H9 (cell line): Measurements from ENCODE around the gene GPR108. TPM values are rescaled to one million over a fixed set of nuclear protein-coding genes. Genes with fewer than 3 reads are reported as not detected.

ENCODE experiments used
- DNase-seq: peaks from one replicate; pipeline ENCODE4 v3.0.0-alpha.2; 2017
- H2AFZ ChIP-seq: one replicate; pipeline ENCODE4 v1.6.1; 2013; ENCODE audit warnings: mild to moderate bottlenecking, low read length, control low read depth, moderate library complexity
- H2AK5ac ChIP-seq: 2 replicates; pipeline ENCODE4 v1.6.1; 2013; ENCODE audit warnings: low read length, control low read depth, mixed read lengths; ENCODE audit not compliant: insufficient read length
- H2BK120ac ChIP-seq: one replicate; pipeline ENCODE4 v1.6.1; 2013; ENCODE audit warnings: low read depth, mild to moderate bottlenecking, low read length, control low read depth, inconsistent platforms; ENCODE audit not compliant: poor library complexity, severe bottlenecking
- H2BK12ac ChIP-seq: 2 replicates; pipeline ENCODE4 v1.6.1; 2013; ENCODE audit warnings: low read length, control low read depth, mixed read lengths, low read depth; ENCODE audit not compliant: insufficient read length
- H2BK15ac ChIP-seq: 2 replicates; pipeline ENCODE4 v1.6.1; 2013; ENCODE audit warnings: low read depth, low read length, control low read depth
- H2BK20ac ChIP-seq: one replicate; pipeline ENCODE4 v1.6.1; 2013; ENCODE audit warnings: low read depth, mild to moderate bottlenecking, low read length, control low read depth, inconsistent platforms; ENCODE audit not compliant: poor library complexity, severe bottlenecking
- H2BK5ac ChIP-seq: 2 replicates; pipeline ENCODE4 v1.6.1; 2013; ENCODE audit warnings: low read length, control low read depth, mixed read lengths; ENCODE audit not compliant: insufficient read length
- H3K14ac ChIP-seq: 2 replicates; pipeline ENCODE4 v1.6.1; 2013; ENCODE audit warnings: low read length, control low read depth; ENCODE audit not compliant: insufficient read depth
- H3K18ac ChIP-seq: 2 replicates; pipeline ENCODE4 v1.6.1; 2013; ENCODE audit warnings: low read depth, mild to moderate bottlenecking, mixed read lengths, low read length, control low read depth; ENCODE audit not compliant: insufficient read length
- H3K23ac ChIP-seq: 2 replicates; pipeline ENCODE4 v1.6.1; 2013; ENCODE audit warnings: low read length, control low read depth, mixed read lengths, low read depth; ENCODE audit not compliant: insufficient read length
- H3K23me2 ChIP-seq: 2 replicates; pipeline ENCODE4 v1.6.1; 2013; ENCODE audit warnings: low read depth, mild to moderate bottlenecking, mixed read lengths, low read length, control low read depth; ENCODE audit not compliant: insufficient read length, poor library complexity, severe bottlenecking
- H3K27ac ChIP-seq: 2 replicates; pipeline ENCODE4 v1.5.1; 2013; ENCODE audit warnings: low read length, control low read depth, mixed read lengths, low read depth; ENCODE audit not compliant: insufficient read length
- H3K27me3 ChIP-seq: 2 replicates; pipeline ENCODE4 v1.6.1; 2013; ENCODE audit warnings: low read length, control low read depth, inconsistent platforms; ENCODE audit not compliant: insufficient read depth
- H3K4ac ChIP-seq: 2 replicates; pipeline ENCODE4 v1.6.1; 2013; ENCODE audit warnings: low read depth, mild to moderate bottlenecking, control low read depth, inconsistent platforms, low read length, moderate library complexity
- H3K4me1 ChIP-seq: 2 replicates; pipeline ENCODE4 v1.6.1; 2013; ENCODE audit warnings: low read length, control low read depth, inconsistent platforms; ENCODE audit not compliant: insufficient read depth
- H3K4me2 ChIP-seq: 2 replicates; pipeline ENCODE4 v1.6.1; 2013; ENCODE audit warnings: low read length, control low read depth, mixed read lengths; ENCODE audit not compliant: insufficient read length, insufficient read depth
- H3K56ac ChIP-seq: 2 replicates; pipeline ENCODE4 v1.6.1; 2013; ENCODE audit warnings: low read depth, mild to moderate bottlenecking, mixed read lengths, low read length, control low read depth; ENCODE audit not compliant: insufficient read length
- H3K79me1 ChIP-seq: 2 replicates; pipeline ENCODE4 v1.6.1; 2013; ENCODE audit warnings: low read depth, mild to moderate bottlenecking, moderate library complexity, low read length, control low read depth, inconsistent platforms; ENCODE audit not compliant: insufficient read depth, poor library complexity, severe bottlenecking
- H3K79me2 ChIP-seq: 2 replicates; pipeline ENCODE4 v1.6.1; 2013; ENCODE audit warnings: low read length, control low read depth, inconsistent platforms; ENCODE audit not compliant: insufficient read depth
- H3K9ac ChIP-seq: 2 replicates; pipeline ENCODE4 v1.6.1; 2013; ENCODE audit warnings: low read length, control low read depth, mixed read lengths; ENCODE audit not compliant: insufficient read length; ENCODE audit errors: extremely low read depth
- H3K9me3 ChIP-seq: one replicate; pipeline ENCODE4 v1.6.1; 2013; ENCODE audit warnings: low read depth, low read length, inconsistent platforms; ENCODE audit not compliant: control insufficient read depth
- H3T11ph ChIP-seq: one replicate; pipeline ENCODE4 v1.6.1; 2013; ENCODE audit warnings: mild to moderate bottlenecking, low read length, control low read depth, inconsistent platforms
- H4K20me1 ChIP-seq: one replicate; pipeline ENCODE4 v1.6.1; 2013; ENCODE audit not compliant: control insufficient read depth, insufficient read length, insufficient read depth
- H4K5ac ChIP-seq: 2 replicates; pipeline ENCODE4 v1.6.1; 2013; ENCODE audit warnings: low read depth, mild to moderate bottlenecking, mixed read lengths, low read length, control low read depth; ENCODE audit not compliant: insufficient read length
- H4K8ac ChIP-seq: replicated peaks from 2 replicates; pipeline ENCODE4 v1.6.1; 2013; ENCODE audit warnings: low read length, control low read depth, mixed read lengths, low read depth; ENCODE audit not compliant: insufficient read length
- H4K91ac ChIP-seq: 2 replicates; pipeline ENCODE4 v1.6.1; 2013; ENCODE audit warnings: low read depth, mild to moderate bottlenecking, moderate library complexity, mixed read lengths, low read length, control low read depth; ENCODE audit not compliant: insufficient read length
- H3K27ac Mint-ChIP-seq, 3 experiments: 2 replicates in 2 of 3; 3 replicates in 1 of 3; pipeline ENCODE4 v1.8.0; 2020 to 2021; ENCODE audit warnings: mixed read lengths in 3 of 3, mild to moderate bottlenecking in 1 of 3, moderate library complexity in 1 of 3
- H3K27me3 Mint-ChIP-seq: 2 replicates; pipeline ENCODE4 v1.8.0; 2021; ENCODE audit warnings: low read depth, mild to moderate bottlenecking, moderate library complexity, mixed read lengths
- H3K36me3 Mint-ChIP-seq, 3 experiments: 2 replicates in 2 of 3; 3 replicates in 1 of 3; pipeline ENCODE4 v1.8.0; 2020 to 2021; ENCODE audit warnings: low read depth in 3 of 3, mixed read lengths in 3 of 3; ENCODE audit not compliant: insufficient read depth in 1 of 3
- H3K4me1 Mint-ChIP-seq, 2 experiments: 2 replicates each; pipeline ENCODE4 v1.8.0; 2020; ENCODE audit warnings: mixed read lengths in 2 of 2
- H3K4me3 Mint-ChIP-seq, 2 experiments: 2 replicates in 1 of 2; 3 replicates in 1 of 2; pipeline ENCODE4 v1.8.0; 2020 to 2021; ENCODE audit warnings: mild to moderate bottlenecking in 2 of 2, mixed read lengths in 2 of 2, moderate library complexity in 1 of 2
- H3K9me3 Mint-ChIP-seq, 2 experiments: 2 replicates in 1 of 2; 3 replicates in 1 of 2; pipeline ENCODE4 v1.8.0; 2020; ENCODE audit warnings: mild to moderate bottlenecking in 2 of 2, mixed read lengths in 2 of 2, moderate library complexity in 1 of 2
- CTCF ChIP-seq: fragments of 200-600 bp; sonication (generic); conservative IDR thresholded peaks from 3 replicates; pipeline ENCODE4 v1.8.0; 2021; ENCODE audit warnings: antibody characterized with exemption, mild to moderate bottlenecking
- WGBS: extraction: QIAGEN DNeasy Blood & Tissue Kit; methylation state at CpG from one replicate; pipeline ENCODE4 v1.1.7; 2013; ENCODE audit warnings: missing lambda C conversion rate, low lambda C conversion rate, mixed read lengths; ENCODE audit not compliant: insufficient read length; ENCODE audit errors: extremely low coverage; 5-methylcytosine and 5-hydroxymethylcytosine counted together
- total RNA-seq: library from RNA; stranded (reverse); gene quantifications from 2 replicates; pipeline ENCODE4 v1.2.1, GENCODE V29; 2021

GPR108 gene
- total RNA-seq, 1 experiment from 2014 or later = 38.2 TPM

GRCh38 chr19:6743714-6744380 is 6.5 kb upstream of the GPR108 start:
- Histone ChIP-seq H3K9ac (peak overlapping the region; percentile 13), H3K23ac (no peak overlapping the region), H2AK5ac (no peak overlapping the region), H3K18ac (no peak overlapping the region), H3K23me2 (peaks cover 8% of the 10 kb centered on the region), H2BK5ac (no peak overlapping the region), H3K79me2 (no peaks in the 10 kb centered on the region; the same call in 1 of the 2 replicates), H3K14ac (no peak overlapping the region), H2BK20ac (no peak overlapping the region), H3K4ac (no peak overlapping the region), H4K91ac (no peak overlapping the region), H3K79me1 (no peaks in the 10 kb centered on the region), H4K8ac (no peak overlapping the region), H3K27me3 (no peaks in the 10 kb centered on the region), H3T11ph (no peak overlapping the region), H3K27ac (peak overlapping the region; percentile 31), H3K56ac (no peak overlapping the region), H4K20me1 (no peaks in the 10 kb centered on the region), H3K9me3 (no peaks in the 10 kb centered on the region), H2AFZ (no peak overlapping the region), H2BK120ac (no peak overlapping the region), H3K4me2 (no peak overlapping the region), H3K4me1 (peaks cover 5% of the 10 kb centered on the region), H2BK12ac (no peak overlapping the region), H4K5ac (no peak overlapping the region), H2BK15ac (no peak overlapping the region)
- H3K27ac Mint-ChIP-seq = peak overlapping the region; percentile 64 to 98 (median 94)
- H3K4me3 Mint-ChIP-seq = peak overlapping the region; percentile 15 to 22; a peak in 4 of 5 replicates
- H3K36me3 Mint-ChIP-seq = peaks cover 42 to 64% (median 60%) of the 10 kb centered on the region in 3 experiments; a peak in 6 of 7 replicates
- no peaks in the 10 kb centered on the region for H3K9me3 Mint-ChIP-seq
- no peak for TF ChIP-seq CTCF
- WGBS = no CpG with 5 or more reads among the region's 15 CpGs
- H3K27me3 Mint-ChIP-seq = no peaks in the 10 kb centered on the region
- H3K4me1 Mint-ChIP-seq = peaks cover 32 to 47% of the 10 kb centered on the region in 2 experiments
- no peak for DNase-seq
